IMR-90 (cell line): Measurements from ENCODE around the gene SPDYE16.

ENCODE experiments used
- BHLHE40 ChIP-seq: fragments of 150-350 bp; IDR thresholded peaks from 2 replicates; pipeline ENCODE4 v1.6.1; 2016; ENCODE audit warnings: mild to moderate bottlenecking, low read depth, low read length
- CEBPB ChIP-seq: IDR thresholded peaks from 2 replicates; pipeline ENCODE4 v1.6.1; 2012; ENCODE audit warnings: low read depth, low read length, improper control_type of control experiment
- CTCF ChIP-seq: conservative IDR thresholded peaks from 2 replicates; pipeline ENCODE4 v1.5.1; 2012; ENCODE audit warnings: mild to moderate bottlenecking, low read depth, low read length, improper control_type of control experiment
- ELK1 ChIP-seq: fragments of 150-350 bp; IDR thresholded peaks from 2 replicates; pipeline ENCODE4 v1.6.1; 2016; ENCODE audit warnings: low read depth, mild to moderate bottlenecking, low read length, moderate library complexity, borderline replicate concordance
- FOS ChIP-seq: fragments of 150-350 bp; IDR thresholded peaks from 2 replicates; pipeline ENCODE4 v1.6.1; 2016; ENCODE audit warnings: low read depth, low read length
- MAFK ChIP-seq: IDR thresholded peaks from 2 replicates; pipeline ENCODE4 v1.6.1; 2012; ENCODE audit warnings: low read depth, low read length, improper control_type of control experiment
- MXI1 ChIP-seq: IDR thresholded peaks from 2 replicates; pipeline ENCODE4 v1.6.1; 2012; ENCODE audit warnings: low read depth, mild to moderate bottlenecking, low read length, moderate library complexity, borderline replicate concordance
- POLR2A ChIP-seq: IDR thresholded peaks from 2 replicates; pipeline ENCODE4 v1.6.1; 2012; ENCODE audit warnings: mild to moderate bottlenecking, low read depth, low read length
- RAD21 ChIP-seq: IDR thresholded peaks from 2 replicates; pipeline ENCODE4 v1.6.1; 2012; ENCODE audit warnings: low read length, improper control_type of control experiment
- RFX5 ChIP-seq: IDR thresholded peaks from 2 replicates; pipeline ENCODE4 v1.8.0; 2012; ENCODE audit warnings: low read depth, mild to moderate bottlenecking, low read length, moderate library complexity
- USF2 ChIP-seq: fragments of 150-350 bp; IDR thresholded peaks from 2 replicates; pipeline ENCODE4 v1.6.1; 2017; ENCODE audit warnings: mild to moderate bottlenecking, antibody characterized with exemption, low read length, low read depth

- TF ChIP-seq MAFK (no peak), POLR2A (no peak), CTCF (no peak), USF2 (no peak), ELK1 (no peak), RAD21 (no peak), RFX5 (no peak), MXI1 (no peak), BHLHE40 (no peak), FOS (no peak), CEBPB (no peak)
These were observed 29.0 kb downstream of the SPDYE16 start for GRCh38 chr7:76513817-76514799.
